CD4-positive, CD25-positive, alpha-beta regulatory T cell (primary cell): ENCODE results near the gene CBLIF. TPM values are rescaled to one million over a fixed set of nuclear protein-coding genes. Genes with fewer than 3 reads are reported as not detected.
"Not testable (repeated sequence)": the region's sequence is repeated elsewhere in the genome, so short reads cannot be mapped to it uniquely, and the experiment has no call there.

Source experiments
- ATAC-seq, 2 donors: fragments of 150-1000 bp; cut with Tn5 transposase; one replicate each; pipeline ENCODE4 v1.10.0; 2021; ENCODE audit warnings: low read depth in 2 of 2, moderate number of reproducible peaks in 2 of 2, moderate library complexity in 1 of 2
- DNase-seq, 3 donors: peaks; one replicate each; pipeline versions ENCODE4 v3.0.0 to v3.0.0-alpha.2; 2012 to 2022; ENCODE audit warnings: mixed read lengths in 1 of 3
- H3K27ac ChIP-seq: one replicate; pipeline ENCODE4 v1.7.0; 2013; ENCODE audit warnings: mild to moderate bottlenecking, low read length; ENCODE audit not compliant: insufficient read depth, poor library complexity, severe bottlenecking
- H3K27me3 ChIP-seq: one replicate; pipeline ENCODE4 v1.7.0; 2013; ENCODE audit warnings: low read length; ENCODE audit not compliant: control insufficient read depth, insufficient read depth
- H3K36me3 ChIP-seq: one replicate; pipeline ENCODE4 v1.7.0; 2013; ENCODE audit warnings: mild to moderate bottlenecking, low read length, moderate library complexity; ENCODE audit not compliant: control insufficient read depth, insufficient read depth
- H3K4me1 ChIP-seq: 2 replicates; pipeline ENCODE4 v1.7.0; 2013; ENCODE audit warnings: mild to moderate bottlenecking, low read length; ENCODE audit not compliant: insufficient read depth, control insufficient read depth, poor library complexity, severe bottlenecking
- H3K4me3 ChIP-seq: one replicate; pipeline ENCODE4 v1.7.0; 2013; ENCODE audit warnings: low read depth, mild to moderate bottlenecking, low read length, moderate library complexity
- H3K9me3 ChIP-seq, 2 experiments: 1 replicate in 1 of 2; 2 replicates in 1 of 2; pipeline ENCODE4 v1.7.0; 2013; ENCODE audit warnings: low read length in 2 of 2, mild to moderate bottlenecking in 1 of 2, moderate library complexity in 1 of 2; ENCODE audit not compliant: control insufficient read depth in 2 of 2
- H3K27ac Mint-ChIP-seq, 3 donors: one replicate each; pipeline ENCODE4 v1.8.0; 2020 to 2022; ENCODE audit warnings: mild to moderate bottlenecking in 3 of 3, mixed read lengths in 3 of 3, moderate library complexity in 2 of 3
- H3K27me3 Mint-ChIP-seq: one replicate; pipeline ENCODE4 v1.8.0; 2022; ENCODE audit warnings: mild to moderate bottlenecking, mixed read lengths
- H3K36me3 Mint-ChIP-seq: one replicate; pipeline ENCODE4 v1.8.0; 2020; ENCODE audit warnings: mixed read lengths
- H3K4me1 Mint-ChIP-seq, 4 donors: one replicate each; pipeline ENCODE4 v1.8.0; 2020 to 2022; ENCODE audit warnings: mixed read lengths in 4 of 4, mild to moderate bottlenecking in 1 of 4
- H3K4me3 Mint-ChIP-seq, 4 donors: one replicate each; pipeline ENCODE4 v1.8.0; 2020 to 2022; ENCODE audit warnings: mild to moderate bottlenecking in 4 of 4, mixed read lengths in 4 of 4, moderate library complexity in 3 of 4
- H3K9me3 Mint-ChIP-seq, 7 donors: one replicate each; pipeline ENCODE4 v1.8.0; 2020 to 2022; ENCODE audit warnings: mixed read lengths in 7 of 7, mild to moderate bottlenecking in 3 of 7, moderate library complexity in 2 of 7
- polyA plus RNA-seq, 4 donors: library from polyadenylated mRNA; unstranded; fragments of 300-500 nt; fragmentation: Illumina TruSeq; gene quantifications; one replicate each; pipeline ENCODE4 v1.2.3, GENCODE V29; 2021
- total RNA-seq: library from RNA; stranded (reverse); gene quantifications from one replicate; pipeline ENCODE4 v1.2.3, GENCODE V29; 2022

CBLIF gene
- not detected for total RNA-seq
- not detected for polyA plus RNA-seq

DNA sequence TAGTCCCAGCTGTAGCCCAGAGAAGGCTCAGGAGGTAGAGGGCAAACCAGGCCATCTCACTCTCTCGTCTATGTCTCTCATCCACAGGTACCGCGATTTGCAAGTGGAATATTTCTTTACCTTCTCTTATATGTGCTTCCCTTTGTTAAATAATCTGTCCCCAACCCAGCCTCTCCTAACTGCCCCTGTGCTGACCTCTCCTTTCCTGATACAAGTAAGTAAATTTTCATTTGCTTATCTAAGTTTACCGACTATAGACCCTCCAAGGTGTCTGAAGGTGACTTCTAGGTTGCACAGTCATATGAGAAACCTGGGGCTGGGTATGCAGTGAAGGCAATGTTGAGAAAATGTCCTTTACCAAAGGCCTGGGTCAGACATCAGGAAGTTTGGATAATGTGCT is at the start of gene CBLIF:
TSS of gene CBLIF (minus strand) at position 101 of the 400 bp plus-strand sequence. CDS start at position 55, 46 bp downstream.
- Mint-ChIP-seq H3K36me3 (no peaks in the 10 kb centered on the region), H3K27me3 (no peaks in the 10 kb centered on the region), H3K4me3 (no peak within 1 kb of the TSS), H3K27ac (no peak within 1 kb of the TSS), H3K4me1 (no peaks in the 10 kb centered on the region), H3K9me3 (peaks cover 0 to 5% (median 0%) of the 10 kb centered on the region in 7 donors)
- no peaks in the 10 kb centered on the region for H3K4me1 ChIP-seq
- H3K4me3 ChIP-seq, result no peak within 1 kb of the TSS
- ATAC-seq (no peak), DNase-seq (no peak)
- no peak within 1 kb of the TSS for H3K27ac ChIP-seq
- H3K9me3 ChIP-seq, result no peaks in the 10 kb centered on the region
- H3K27me3 ChIP-seq, result no peaks in the 10 kb centered on the region
- H3K36me3 ChIP-seq, result no peaks in the 10 kb centered on the region

DNA sequence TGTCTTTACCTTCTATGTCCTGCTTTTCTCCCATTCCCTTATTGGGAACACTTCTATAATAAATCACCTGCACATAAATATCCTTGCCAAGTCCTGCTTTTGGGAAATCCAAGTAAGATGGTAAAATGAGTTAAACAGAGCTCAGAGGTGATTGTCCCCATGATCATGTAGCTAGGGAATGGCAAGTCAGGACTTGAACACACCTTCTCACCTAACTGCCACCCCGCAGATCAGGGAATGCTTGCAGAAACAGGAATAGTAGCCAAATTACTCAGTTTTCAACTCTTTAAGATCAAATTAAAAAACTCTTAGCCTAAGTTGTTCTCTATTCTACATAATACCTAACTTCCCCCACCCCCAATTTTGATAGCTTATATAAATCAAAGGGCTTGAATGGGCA is 49.3 kb upstream of the CBLIF start:
- no peaks in the 10 kb centered on the region for H3K27me3 Mint-ChIP-seq
- no peak overlapping the region for H3K4me3 ChIP-seq
- no peak overlapping the region for H3K4me3 Mint-ChIP-seq
- H3K4me1 ChIP-seq, result no peaks in the 10 kb centered on the region
- no peaks in the 10 kb centered on the region for H3K27me3 ChIP-seq
- no peak overlapping the region for H3K27ac Mint-ChIP-seq
- no peaks in the 10 kb centered on the region for H3K36me3 ChIP-seq
- H3K9me3 Mint-ChIP-seq, result peaks cover 0 to 13% (median 8%) of the 10 kb centered on the region in 7 donors
- ATAC-seq (no peak), DNase-seq (no peak)
- H3K4me1 Mint-ChIP-seq, result no peaks in the 10 kb centered on the region
- H3K27ac ChIP-seq, result no peak overlapping the region
- no peaks in the 10 kb centered on the region for H3K36me3 Mint-ChIP-seq
- peaks cover 0 to 6% of the 10 kb centered on the region in 2 experiments for H3K9me3 ChIP-seq

DNA sequence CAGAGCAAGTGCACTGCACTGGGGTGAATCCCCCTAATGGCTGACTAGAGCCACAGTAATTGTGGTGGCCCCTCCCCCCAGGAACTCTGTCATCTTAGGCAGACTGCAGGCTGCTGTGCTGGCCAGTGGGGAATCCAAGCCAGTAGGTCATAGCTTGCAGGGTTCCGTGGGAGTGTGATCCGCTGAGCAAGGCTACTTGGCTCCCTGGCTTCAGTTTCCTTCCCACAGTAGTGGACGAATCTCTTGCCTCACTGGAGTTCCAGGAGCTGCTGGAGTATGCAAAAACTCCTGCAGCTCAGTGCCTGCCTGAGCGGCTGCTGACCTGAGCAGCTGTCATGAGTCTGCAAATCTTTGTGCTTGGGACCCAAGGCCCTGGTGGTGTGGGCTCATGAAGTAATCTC is 46.5 kb upstream of the CBLIF start:
- Mint-ChIP-seq H3K4me1 (no peaks in the 10 kb centered on the region), H3K27me3 (no peaks in the 10 kb centered on the region), H3K9me3 (peaks cover 0 to 34% (median 15%) of the 10 kb centered on the region in 7 donors), H3K4me3 (no peak overlapping the region), H3K27ac (no peak overlapping the region), H3K36me3 (no peaks in the 10 kb centered on the region)
- Histone ChIP-seq H3K9me3 (peaks cover 0 to 10% of the 10 kb centered on the region in 2 experiments), H3K27ac (no peak overlapping the region), H3K36me3 (no peaks in the 10 kb centered on the region), H3K27me3 (no peaks in the 10 kb centered on the region), H3K4me1 (no peaks in the 10 kb centered on the region), H3K4me3 (no peak overlapping the region)
- no peak for ATAC-seq
- DNase-seq, result no peak

DNA sequence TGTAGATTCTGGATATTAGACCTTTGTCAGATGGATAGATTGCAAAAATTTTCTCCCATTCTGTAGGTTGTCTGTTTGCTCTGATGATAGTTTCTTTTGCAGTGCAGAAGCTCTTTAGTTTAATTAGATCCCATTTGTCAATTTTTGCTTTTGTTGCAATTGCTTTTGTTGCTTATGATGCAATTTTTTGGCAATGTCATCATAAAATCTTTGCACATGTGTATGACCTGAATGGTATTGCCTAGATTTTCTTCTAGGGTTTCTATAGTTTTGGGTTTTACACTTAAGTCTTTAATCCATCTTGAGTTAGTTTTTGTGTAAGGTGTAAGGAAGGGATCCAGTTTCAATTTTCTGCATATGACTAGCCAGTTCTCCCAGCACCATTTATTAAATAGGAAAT is 41.9 kb upstream of the CBLIF start:
- not testable (repeated sequence) for DNase-seq, H3K27me3 ChIP-seq, ATAC-seq, H3K36me3 Mint-ChIP-seq, H3K4me3 ChIP-seq, H3K27ac ChIP-seq, H3K4me1 ChIP-seq, H3K27me3 Mint-ChIP-seq, H3K4me1 Mint-ChIP-seq, H3K36me3 ChIP-seq, H3K27ac Mint-ChIP-seq, H3K4me3 Mint-ChIP-seq
- peaks cover 0 to 39% (median 17%) of the 10 kb centered on the region in 7 donors for H3K9me3 Mint-ChIP-seq
- H3K9me3 ChIP-seq, result peaks cover 0 to 14% of the 10 kb centered on the region in 2 experiments

DNA sequence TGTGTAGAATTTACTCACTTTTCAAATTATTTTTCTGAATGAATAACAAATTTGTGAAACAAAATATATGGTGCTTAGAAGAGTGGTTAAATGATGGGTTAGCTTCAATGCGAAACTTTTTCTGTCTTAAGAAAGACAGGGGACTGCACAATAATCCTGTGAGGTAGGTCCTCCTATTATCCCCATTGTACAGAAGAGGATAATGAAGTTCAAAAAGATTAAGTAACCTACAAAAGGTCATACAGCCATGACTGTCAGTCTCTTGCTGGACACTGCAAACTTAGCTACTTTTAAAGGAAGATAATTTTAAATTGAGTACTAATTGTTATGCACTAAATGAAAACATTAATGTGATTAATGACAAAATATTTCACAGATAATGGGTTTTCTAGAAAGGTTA is 38.3 kb upstream of the CBLIF start:
- H3K4me3 ChIP-seq, result no peak overlapping the region
- Mint-ChIP-seq H3K27ac (no peak overlapping the region), H3K36me3 (no peaks in the 10 kb centered on the region), H3K4me1 (no peaks in the 10 kb centered on the region), H3K27me3 (peaks cover 3% of the 10 kb centered on the region), H3K9me3 (peaks cover 0 to 17% (median 2%) of the 10 kb centered on the region in 7 donors), H3K4me3 (no peak overlapping the region)
- peaks cover 0 to 5% of the 10 kb centered on the region in 2 experiments for H3K9me3 ChIP-seq
- ATAC-seq (no peak), DNase-seq (no peak)
- H3K27ac ChIP-seq, result no peak overlapping the region
- no peaks in the 10 kb centered on the region for H3K27me3 ChIP-seq
- H3K4me1 ChIP-seq, result no peaks in the 10 kb centered on the region
- no peaks in the 10 kb centered on the region for H3K36me3 ChIP-seq

DNA sequence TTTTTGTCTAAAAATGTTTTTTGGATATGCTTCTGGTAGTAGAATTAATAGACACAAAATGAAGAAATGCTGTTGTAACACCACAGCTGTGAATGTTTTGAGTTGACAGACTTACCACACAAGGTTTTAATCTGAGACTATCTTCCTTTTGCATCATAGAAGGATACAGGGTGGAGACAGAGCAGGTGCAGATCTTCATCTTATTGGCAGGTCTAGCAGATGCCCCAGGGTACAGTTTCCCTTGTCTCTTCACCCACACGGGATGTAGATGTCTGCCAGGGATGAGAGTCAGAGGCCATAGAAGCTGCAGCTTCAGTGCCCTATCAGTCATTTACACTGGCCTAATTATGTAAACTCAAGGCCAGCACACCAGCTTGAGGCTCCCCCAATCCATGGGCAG is 34.3 kb upstream of the CBLIF start:
- Mint-ChIP-seq H3K4me1 (no peaks in the 10 kb centered on the region), H3K27me3 (peaks cover 9% of the 10 kb centered on the region), H3K27ac (no peak overlapping the region), H3K9me3 (peaks cover 0 to 2% (median 0%) of the 10 kb centered on the region in 7 donors), H3K4me3 (no peak overlapping the region), H3K36me3 (no peaks in the 10 kb centered on the region)
- ATAC-seq (no peak), DNase-seq (no peak)
- Histone ChIP-seq H3K4me3 (no peak overlapping the region), H3K27ac (no peak overlapping the region), H3K36me3 (no peaks in the 10 kb centered on the region), H3K27me3 (peaks cover 2% of the 10 kb centered on the region), H3K9me3 (no peaks in the 10 kb centered on the region), H3K4me1 (no peaks in the 10 kb centered on the region)

DNA sequence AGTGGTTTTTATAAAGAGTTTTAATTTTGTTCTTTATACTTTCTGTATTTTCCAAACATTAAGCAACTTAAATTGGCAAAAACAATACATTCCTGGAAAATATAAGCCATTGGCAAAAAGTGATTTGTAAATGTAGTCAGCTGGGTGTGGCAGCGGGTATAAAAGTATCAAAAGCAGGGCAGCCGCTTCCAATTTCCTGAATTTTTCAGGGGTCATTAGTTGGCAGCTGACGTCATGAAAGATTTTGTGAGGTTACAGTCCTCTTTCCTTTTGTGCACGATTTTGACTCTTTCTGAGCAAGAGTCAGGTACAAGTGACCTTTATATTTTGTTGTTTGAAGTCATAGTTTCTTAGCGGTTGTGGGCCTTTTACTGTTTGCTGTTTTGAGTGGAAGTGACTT is 33.3 kb upstream of the CBLIF start, which contains the start of gene OOSP3:
TSS of gene OOSP3 (plus strand) at position 208 of the 400 bp plus-strand sequence. CDS start at position 235, 27 bp downstream.
- Mint-ChIP-seq H3K4me1 (no peaks in the 10 kb centered on the region), H3K27me3 (peaks cover 13% of the 10 kb centered on the region), H3K9me3 (peaks cover 0 to 2% (median 0%) of the 10 kb centered on the region in 7 donors), H3K4me3 (no peak within 1 kb of the TSS), H3K27ac (no peak within 1 kb of the TSS), H3K36me3 (no peaks in the 10 kb centered on the region)
- Histone ChIP-seq H3K4me3 (no peak within 1 kb of the TSS), H3K27ac (no peak within 1 kb of the TSS), H3K4me1 (no peaks in the 10 kb centered on the region), H3K27me3 (peaks cover 2% of the 10 kb centered on the region), H3K36me3 (no peaks in the 10 kb centered on the region), H3K9me3 (no peaks in the 10 kb centered on the region)
- no peak for DNase-seq
- no peak for ATAC-seq

DNA sequence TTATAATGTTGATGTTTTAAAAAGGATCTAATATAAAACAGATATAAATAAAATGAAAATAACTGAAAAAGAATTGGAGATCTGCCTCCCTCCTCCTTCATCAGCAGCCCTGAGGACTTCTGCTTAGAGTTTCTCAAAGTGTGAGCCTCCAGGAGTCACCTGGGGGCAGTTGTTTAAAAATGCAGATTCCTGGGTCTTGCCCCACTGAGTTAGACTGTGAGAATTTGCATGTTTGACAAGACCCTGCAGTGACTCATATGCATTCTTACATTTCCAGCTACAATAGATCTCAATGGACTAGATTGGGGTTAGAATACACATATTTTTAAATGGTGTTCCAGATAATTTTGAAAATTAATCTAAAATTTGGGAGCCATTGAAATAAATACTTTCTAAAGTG is 32.5 kb upstream of the CBLIF start:
- peaks cover 0 to 2% (median 0%) of the 10 kb centered on the region in 7 donors for H3K9me3 Mint-ChIP-seq
- Histone ChIP-seq H3K4me1 (no peaks in the 10 kb centered on the region), H3K4me3 (no peak overlapping the region), H3K36me3 (no peaks in the 10 kb centered on the region), H3K27ac (no peak overlapping the region), H3K9me3 (no peaks in the 10 kb centered on the region), H3K27me3 (peaks cover 2% of the 10 kb centered on the region)
- DNase-seq (no peak), ATAC-seq (no peak)
- no peak overlapping the region for H3K4me3 Mint-ChIP-seq
- no peaks in the 10 kb centered on the region for H3K36me3 Mint-ChIP-seq
- peaks cover 13% of the 10 kb centered on the region for H3K27me3 Mint-ChIP-seq
- H3K27ac Mint-ChIP-seq, result no peak overlapping the region
- no peaks in the 10 kb centered on the region for H3K4me1 Mint-ChIP-seq
